Measurements from ENCODE around the gene SPHKAP. TPM values are rescaled to one million over a fixed set of nuclear protein-coding genes. Genes with fewer than 3 reads are reported as not detected.

The SPHKAP gene
- polyA plus RNA-seq, 1 of the 3 experiments (the other 2 are of a cell fraction) = not detected

- no peak for TF ChIP-seq CTCF (IDR thresholded peaks at IDR 0.05)
Observed at GRCh38 chr2:227932001-227932400, 249.5 kb downstream of the SPHKAP start (continued).

Small RNA genes lying within 50 kb of the gene (small RNA-seq; reads per million reads assigned to genes)
- gene RNU6-624P = 0 reads per million in 7 experiments
